Ascending aorta (tissue), 2 donors: Measurements from ENCODE around the gene APCDD1L. TPM values are rescaled to one million over a fixed set of nuclear protein-coding genes. Genes with fewer than 3 reads are reported as not detected.

Source experiments
- DNase-seq, 2 donors: peaks; one replicate each; pipeline ENCODE4 v3.0.0-alpha.2; 2019; ENCODE audit warnings: low spot score in 2 of 2
- H3K27ac ChIP-seq, 2 donors: fragments of 200-600 bp; sonication (generic); one replicate each; pipeline ENCODE4 v1.5.1; 2016 to 2017; ENCODE audit warnings: mild to moderate bottlenecking in 1 of 2
- H3K27me3 ChIP-seq: fragments of 200-600 bp; sonication (generic); one replicate; pipeline ENCODE4 v1.5.1; 2017
- H3K36me3 ChIP-seq, 2 donors: fragments of 200-600 bp; sonication (generic); one replicate each; pipeline ENCODE4 v1.5.1; 2016
- H3K4me1 ChIP-seq, 2 donors: fragments of 200-600 bp; sonication (generic); one replicate each; pipeline ENCODE4 v1.5.1; 2016 to 2017; ENCODE audit warnings: mild to moderate bottlenecking in 1 of 2
- H3K4me3 ChIP-seq, 2 donors: fragments of 200-600 bp; sonication (generic); one replicate each; pipeline ENCODE4 v1.5.1; 2016 to 2017; ENCODE audit warnings: mild to moderate bottlenecking in 1 of 2
- H3K9me3 ChIP-seq, 2 donors: fragments of 200-600 bp; sonication (generic); one replicate each; pipeline ENCODE4 v1.5.1; 2016
- CTCF ChIP-seq, 3 experiments: fragments of 200-600 bp in 2 of 3; fragments of 450-650 bp in 1 of 3; sonication (generic) in 2 of 3; IDR thresholded peaks; one replicate each; pipeline ENCODE4 v1.5.1; 2016 to 2019; ENCODE audit warnings: antibody characterized with exemption in 3 of 3, mild to moderate bottlenecking in 1 of 3, moderate library complexity in 1 of 3
- intact Hi-C: fragments of 100-400 bp; cut with DNase I; formaldehyde crosslinking; loops from one replicate; pipeline ENCODE4 v1.15.1; 2023
- total RNA-seq: library from RNA; depleted of rRNA; stranded (reverse); fragments of >200 nt; gene quantifications from one replicate; pipeline ENCODE4 v1.1.0, GENCODE V29; 2016

The APCDD1L gene
- total RNA-seq, 1 donor from 2014 or later = 2.1 TPM

GRCh38 chr20:58461899-58462298, 53.3 kb downstream of the APCDD1L start:
- no peak for TF ChIP-seq CTCF (IDR thresholded peaks at IDR 0.05)
- Histone ChIP-seq H3K4me1 (no peaks in the 10 kb centered on the region), H3K4me3 (no peak overlapping the region), H3K27ac (no peak overlapping the region), H3K36me3 (peaks cover 3 to 13% of the 10 kb centered on the region in 2 donors), H3K27me3 (no peaks in the 10 kb centered on the region), H3K9me3 (no peaks in the 10 kb centered on the region)
- intact Hi-C loops = no loop called here
- no peak for DNase-seq

DNA sequence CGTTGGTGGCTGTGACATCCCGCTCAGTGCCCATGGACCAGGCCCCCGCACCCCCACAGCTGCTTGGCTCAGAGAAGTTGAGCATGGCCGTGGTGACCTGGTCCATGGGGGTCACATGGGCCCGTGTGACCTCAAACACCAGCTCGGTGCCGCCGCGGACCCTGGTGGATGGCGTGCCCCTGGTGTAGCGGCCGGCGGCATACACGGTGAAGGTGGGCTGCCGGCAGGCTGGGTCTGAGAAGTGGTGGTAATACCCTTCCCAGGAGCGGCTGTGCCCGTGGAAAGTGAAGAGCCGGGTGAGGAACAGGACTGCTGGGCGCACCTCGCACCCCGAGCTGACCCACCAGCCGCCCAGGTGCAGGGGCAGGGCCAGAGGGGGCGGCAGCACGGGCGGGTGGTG, 54.1 kb downstream of the APCDD1L start:
- Histone ChIP-seq H3K27me3 (no peaks in the 10 kb centered on the region), H3K27ac (no peak overlapping the region), H3K9me3 (no peaks in the 10 kb centered on the region), H3K4me1 (no peaks in the 10 kb centered on the region), H3K4me3 (no peak overlapping the region), H3K36me3 (peaks cover 0 to 15% of the 10 kb centered on the region in 2 donors)
- DNase-seq = no peak
- no peak for TF ChIP-seq CTCF (IDR thresholded peaks at IDR 0.05)
- intact Hi-C loops = no loop called here

GRCh38 chr20:58459058-58459750, 56.0 kb downstream of the APCDD1L start:
- Histone ChIP-seq H3K9me3 (no peaks in the 10 kb centered on the region), H3K27me3 (no peaks in the 10 kb centered on the region), H3K36me3 (peaks cover 0 to 15% of the 10 kb centered on the region in 2 donors), H3K4me1 (no peaks in the 10 kb centered on the region), H3K4me3 (no peak overlapping the region), H3K27ac (no peak overlapping the region)
- no peak for DNase-seq
- intact Hi-C loops = no loop called here
- TF ChIP-seq CTCF (IDR thresholded peaks at IDR 0.05) = no peak

GRCh38 chr20:58458342-58459057, 56.7 kb downstream of the APCDD1L start:
- Histone ChIP-seq H3K4me3 (no peak overlapping the region), H3K27ac (no peak overlapping the region), H3K4me1 (no peaks in the 10 kb centered on the region), H3K27me3 (no peaks in the 10 kb centered on the region), H3K36me3 (peaks cover 0 to 15% of the 10 kb centered on the region in 2 donors), H3K9me3 (no peaks in the 10 kb centered on the region)
- no peak for TF ChIP-seq CTCF (IDR thresholded peaks at IDR 0.05)
- intact Hi-C loops = no loop called here
- DNase-seq = no peak

DNA sequence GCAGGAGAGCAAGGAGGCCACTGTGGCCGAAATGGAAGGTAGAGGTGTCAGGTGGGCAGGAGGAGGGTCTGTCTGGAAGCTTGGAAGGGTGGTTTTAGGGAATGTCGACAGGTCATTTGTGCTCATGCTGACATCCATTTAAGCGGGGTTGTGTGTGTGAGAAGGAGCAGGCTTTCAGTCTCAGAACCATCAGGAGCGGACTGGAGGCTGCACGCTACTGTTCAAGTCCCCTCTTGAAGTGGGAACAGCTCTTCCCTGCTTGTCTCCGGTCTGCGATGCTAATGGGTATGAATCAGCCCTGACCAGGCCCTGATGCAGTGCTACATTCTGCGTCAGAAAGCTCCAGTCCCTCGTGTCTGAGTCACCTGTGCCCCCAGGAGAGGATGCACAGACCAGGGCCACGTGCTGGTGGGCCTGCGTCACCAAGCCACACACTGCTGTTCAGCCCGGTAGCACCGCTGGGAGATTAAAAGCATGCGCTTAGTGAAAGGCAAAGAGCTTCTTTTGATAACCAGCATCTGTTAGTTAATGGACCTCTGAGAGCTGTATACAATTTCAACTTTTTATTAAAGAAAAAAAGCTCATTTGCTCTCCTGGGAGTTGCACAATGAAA, 58.0 kb downstream of the APCDD1L start:
- no peak overlapping the region for H3K27ac ChIP-seq
- no peaks in the 10 kb centered on the region for H3K27me3 ChIP-seq
- peaks cover 0 to 15% of the 10 kb centered on the region in 2 donors for H3K36me3 ChIP-seq
- H3K9me3 ChIP-seq = no peaks in the 10 kb centered on the region
- H3K4me1 ChIP-seq = no peaks in the 10 kb centered on the region
- no peak overlapping the region for H3K4me3 ChIP-seq
- TF ChIP-seq CTCF (IDR thresholded peaks at IDR 0.05) = no peak
- intact Hi-C loops = no loop called here
- no peak for DNase-seq
